Measurements from ENCODE around the gene COQ10A.

COQ10A gene

GRCh38 chr12:56222531-56222895 lies 44.2 kb upstream of the COQ10A start:
- no peak for TF ChIP-seq FOXP2 (optimal IDR thresholded peaks at IDR 0.05; ENCODE audit: borderline replicate concordance, extremely low read depth, extremely low read length, insufficient read depth)
- TF ChIP-seq SIN3A (IDR thresholded peaks at IDR 0.05; ENCODE audit: borderline replicate concordance, insufficient read depth, low read length) = no peak
- no peak for TF ChIP-seq REST (IDR thresholded peaks at IDR 0.05; ENCODE audit: insufficient read depth in 1 of 2, low read depth in 2 of 2, low read length in 2 of 2)
- no peak for TF ChIP-seq POLR2AphosphoS5 (IDR thresholded peaks at IDR 0.05; ENCODE audit: low read depth, low read length)
- TF ChIP-seq TAF1 (IDR thresholded peaks at IDR 0.05; ENCODE audit: borderline replicate concordance, insufficient read depth, low read length) = no peak

GRCh38 chr12:56223571-56224101 lies 43.1 kb upstream of the COQ10A start:
- no peak for TF ChIP-seq POLR2AphosphoS5 (IDR thresholded peaks at IDR 0.05; ENCODE audit: low read depth, low read length)
- no peak for TF ChIP-seq FOXP2 (optimal IDR thresholded peaks at IDR 0.05; ENCODE audit: borderline replicate concordance, extremely low read depth, extremely low read length, insufficient read depth)
- no peak for TF ChIP-seq SIN3A (IDR thresholded peaks at IDR 0.05; ENCODE audit: borderline replicate concordance, insufficient read depth, low read length)
- TF ChIP-seq REST (IDR thresholded peaks at IDR 0.05; ENCODE audit: insufficient read depth in 1 of 2, low read depth in 2 of 2, low read length in 2 of 2) = no peak
- no peak for TF ChIP-seq TAF1 (IDR thresholded peaks at IDR 0.05; ENCODE audit: borderline replicate concordance, insufficient read depth, low read length)

GRCh38 chr12:56224102-56224701 lies 42.5 kb upstream of the COQ10A start, which contains the start of gene NABP2:
TSS of gene NABP2 (plus strand) at chr12:56224342. CDS start at chr12:56224857, 515 bp downstream.
- TF ChIP-seq FOXP2 (optimal IDR thresholded peaks at IDR 0.05; ENCODE audit: borderline replicate concordance, extremely low read depth, extremely low read length, insufficient read depth) (peak; percentile 86), REST (IDR thresholded peaks at IDR 0.05; ENCODE audit: insufficient read depth in 1 of 2, low read depth in 2 of 2, low read length in 2 of 2) (peak; percentile 28 to 54; a peak in 1 of 4 replicates), TAF1 (IDR thresholded peaks at IDR 0.05; ENCODE audit: borderline replicate concordance, insufficient read depth, low read length) (0 out of 2 replicates have a peak, but pooled peaks have one; percentile 64), SIN3A (IDR thresholded peaks at IDR 0.05; ENCODE audit: borderline replicate concordance, insufficient read depth, low read length) (0 out of 2 replicates have a peak, but pooled peaks have one; percentile 62), POLR2AphosphoS5 (IDR thresholded peaks at IDR 0.05; ENCODE audit: low read depth, low read length) (peak; percentile 40; the same call in 1 of the 2 replicates)

- TF ChIP-seq REST (IDR thresholded peaks at IDR 0.05; ENCODE audit: insufficient read depth in 1 of 2, low read depth in 2 of 2, low read length in 2 of 2) = peak; percentile 80 to 90
- TF ChIP-seq FOXP2 (optimal IDR thresholded peaks at IDR 0.05; ENCODE audit: borderline replicate concordance, extremely low read depth, extremely low read length, insufficient read depth) = no peak
Observed at GRCh38 chr12:56224954-56225353, 41.8 kb upstream of the COQ10A start.

Measured in PFSK-1 (cell line).